SK-N-SH treated with all-trans-retinoic acid at 6 μM for 48 hours (cell line): Measurements from ENCODE around the gene CELSR3.

Source experiments
- ATAC-seq: fragments of 200-7000 bp; cut with Tn5 transposase; 3 replicates; pipeline ENCODE4 v1.9.1; 2020; ENCODE audit warnings: mild to moderate bottlenecking, moderate library complexity
- ARNTL ChIP-seq: fragments of 450-650 bp; formaldehyde crosslinking; IDR thresholded peaks from 2 replicates; pipeline ENCODE4 v1.5.0; 2020; ENCODE audit warnings: low read depth, mild to moderate bottlenecking, moderate library complexity, borderline replicate concordance
- BACH2 ChIP-seq: fragments of 250-450 bp; sonication (Bioruptor Pico); IDR thresholded peaks from 2 replicates; pipeline ENCODE4 v1.9.0; 2021; ENCODE audit warnings: mild to moderate bottlenecking, borderline replicate concordance
- CREB5 ChIP-seq: fragments of 250-450 bp; sonication (Bioruptor Pico); IDR thresholded peaks from 2 replicates; pipeline ENCODE4 v1.5.1; 2020; ENCODE audit warnings: low read depth, mild to moderate bottlenecking, moderate library complexity
- CSDC2 ChIP-seq: fragments of 250-450 bp; sonication (Bioruptor Pico); IDR thresholded peaks from 2 replicates; pipeline ENCODE4 v1.5.0; 2020; ENCODE audit warnings: mild to moderate bottlenecking, moderate library complexity
- ESRRG ChIP-seq: fragments of 250-450 bp; sonication (Bioruptor Pico); IDR thresholded peaks from 2 replicates; pipeline ENCODE4 v1.6.1; 2021; ENCODE audit warnings: mild to moderate bottlenecking
- GLIS3 ChIP-seq: fragments of 250-450 bp; sonication (Bioruptor Pico); IDR thresholded peaks from 2 replicates; pipeline ENCODE4 v1.5.0; 2020; ENCODE audit warnings: mild to moderate bottlenecking, moderate library complexity
- ISL1 ChIP-seq: fragments of 250-450 bp; sonication (Bioruptor Pico); IDR thresholded peaks from 2 replicates; pipeline ENCODE4 v2.1.2; 2022; ENCODE audit warnings: mild to moderate bottlenecking, moderate library complexity
- OSR1 ChIP-seq: fragments of 250-450 bp; sonication (Bioruptor Pico); IDR thresholded peaks from 2 replicates; pipeline ENCODE4 v1.8.0; 2022; ENCODE audit warnings: moderate library complexity, mild to moderate bottlenecking, inconsistent platforms
- PPARA ChIP-seq: fragments of 250-450 bp; sonication (Bioruptor Pico); IDR thresholded peaks from 2 replicates; pipeline ENCODE4 v1.5.0; 2020; ENCODE audit warnings: mild to moderate bottlenecking, borderline replicate concordance
- SNAI2 ChIP-seq: fragments of 250-450 bp; sonication (Bioruptor Pico); IDR thresholded peaks from 2 replicates; pipeline ENCODE4 v1.5.0; 2020; ENCODE audit warnings: mild to moderate bottlenecking, moderate library complexity
- TCF4 ChIP-seq: fragments of 250-450 bp; sonication (Bioruptor Pico); IDR thresholded peaks from 2 replicates; pipeline ENCODE4 v1.8.0; 2021; ENCODE audit warnings: mild to moderate bottlenecking, moderate library complexity, borderline replicate concordance
- TOX ChIP-seq: fragments of 250-450 bp; sonication (Bioruptor Pico); IDR thresholded peaks from 2 replicates; pipeline ENCODE4 v1.8.0; 2021; ENCODE audit warnings: mild to moderate bottlenecking, moderate library complexity, borderline replicate concordance
- ZC3H10 ChIP-seq: fragments of 250-450 bp; sonication (Bioruptor Pico); IDR thresholded peaks from 2 replicates; pipeline ENCODE4 v1.5.1; 2021; ENCODE audit warnings: mild to moderate bottlenecking, moderate library complexity
- ZFP3 ChIP-seq: fragments of 250-450 bp; sonication (Bioruptor Pico); IDR thresholded peaks from 2 replicates; pipeline ENCODE4 v1.5.0; 2020; ENCODE audit warnings: mild to moderate bottlenecking, moderate library complexity
- ZFP30 ChIP-seq: fragments of 450-650 bp; formaldehyde crosslinking; IDR thresholded peaks from 2 replicates; pipeline ENCODE4 v1.5.0; 2022; ENCODE audit warnings: mild to moderate bottlenecking, moderate library complexity
- ZNF565 ChIP-seq: fragments of 450-650 bp; formaldehyde crosslinking; conservative IDR thresholded peaks from 2 replicates; pipeline ENCODE4 v1.5.0; 2020; ENCODE audit warnings: low read depth, mild to moderate bottlenecking, moderate library complexity
- ZNF8 ChIP-seq: fragments of 450-650 bp; formaldehyde crosslinking; IDR thresholded peaks from 2 replicates; pipeline ENCODE4 v1.5.0; 2020; ENCODE audit warnings: mild to moderate bottlenecking, moderate library complexity
- TF ChIP-seq, protein P1 (sequence below): fragments of 250-450 bp; sonication (Bioruptor Pico); IDR thresholded peaks from 2 replicates; pipeline ENCODE4 v1.5.1; 2021; ENCODE audit warnings: mild to moderate bottlenecking, moderate library complexity
- TF ChIP-seq, protein P2 (sequence below): fragments of 250-450 bp; sonication (Bioruptor Pico); IDR thresholded peaks from 2 replicates; pipeline ENCODE4 v1.8.0; 2020; ENCODE audit warnings: mild to moderate bottlenecking, moderate library complexity, borderline replicate concordance
- TF ChIP-seq, protein P3 (sequence below): fragments of 250-450 bp; sonication (Bioruptor Pico); IDR thresholded peaks from 2 replicates; pipeline ENCODE4 v1.8.0; 2021; ENCODE audit warnings: low read depth, mild to moderate bottlenecking, moderate library complexity, borderline replicate concordance
- TF ChIP-seq, protein P4 (sequence below): fragments of 250-450 bp; sonication (Bioruptor Pico); IDR thresholded peaks from 2 replicates; pipeline ENCODE4 v1.5.0; 2020; ENCODE audit warnings: mild to moderate bottlenecking, moderate library complexity

Gene CELSR3

DNA sequence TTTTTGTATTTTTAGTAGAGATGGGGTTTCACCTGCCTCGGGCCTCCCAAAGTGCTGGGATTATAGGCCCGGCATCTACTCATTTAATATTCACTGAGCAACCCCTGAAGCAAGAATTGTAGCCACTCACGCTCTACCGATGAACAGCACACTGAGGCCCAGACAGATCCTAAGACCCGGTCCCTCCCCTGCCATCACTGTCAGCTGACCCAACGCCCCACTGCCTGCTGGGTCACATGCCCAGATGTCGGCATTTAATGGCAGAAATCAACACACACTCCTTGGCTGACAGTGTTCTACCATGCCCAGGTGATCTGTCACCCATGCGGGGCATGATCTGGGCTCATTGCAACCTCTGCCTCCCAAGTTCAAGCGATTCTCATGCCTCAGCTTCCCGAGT is 37.9 kb downstream of the CELSR3 start:
- TF ChIP-seq ZFP3 (CRISPR knock-in tag): no peak
- no peak for TF ChIP-seq BACH2
- TF ChIP-seq ZNF8: no peak
- no peak for TF ChIP-seq ESRRG
- TF ChIP-seq, protein P1, sequence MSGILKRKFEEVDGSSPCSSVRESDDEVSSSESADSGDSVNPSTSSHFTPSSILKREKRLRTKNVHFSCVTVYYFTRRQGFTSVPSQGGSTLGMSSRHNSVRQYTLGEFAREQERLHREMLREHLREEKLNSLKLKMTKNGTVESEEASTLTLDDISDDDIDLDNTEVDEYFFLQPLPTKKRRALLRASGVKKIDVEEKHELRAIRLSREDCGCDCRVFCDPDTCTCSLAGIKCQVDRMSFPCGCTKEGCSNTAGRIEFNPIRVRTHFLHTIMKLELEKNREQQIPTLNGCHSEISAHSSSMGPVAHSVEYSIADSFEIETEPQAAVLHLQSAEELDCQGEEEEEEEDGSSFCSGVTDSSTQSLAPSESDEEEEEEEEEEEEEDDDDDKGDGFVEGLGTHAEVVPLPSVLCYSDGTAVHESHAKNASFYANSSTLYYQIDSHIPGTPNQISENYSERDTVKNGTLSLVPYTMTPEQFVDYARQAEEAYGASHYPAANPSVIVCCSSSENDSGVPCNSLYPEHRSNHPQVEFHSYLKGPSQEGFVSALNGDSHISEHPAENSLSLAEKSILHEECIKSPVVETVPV: no peak
- TF ChIP-seq, protein P2, sequence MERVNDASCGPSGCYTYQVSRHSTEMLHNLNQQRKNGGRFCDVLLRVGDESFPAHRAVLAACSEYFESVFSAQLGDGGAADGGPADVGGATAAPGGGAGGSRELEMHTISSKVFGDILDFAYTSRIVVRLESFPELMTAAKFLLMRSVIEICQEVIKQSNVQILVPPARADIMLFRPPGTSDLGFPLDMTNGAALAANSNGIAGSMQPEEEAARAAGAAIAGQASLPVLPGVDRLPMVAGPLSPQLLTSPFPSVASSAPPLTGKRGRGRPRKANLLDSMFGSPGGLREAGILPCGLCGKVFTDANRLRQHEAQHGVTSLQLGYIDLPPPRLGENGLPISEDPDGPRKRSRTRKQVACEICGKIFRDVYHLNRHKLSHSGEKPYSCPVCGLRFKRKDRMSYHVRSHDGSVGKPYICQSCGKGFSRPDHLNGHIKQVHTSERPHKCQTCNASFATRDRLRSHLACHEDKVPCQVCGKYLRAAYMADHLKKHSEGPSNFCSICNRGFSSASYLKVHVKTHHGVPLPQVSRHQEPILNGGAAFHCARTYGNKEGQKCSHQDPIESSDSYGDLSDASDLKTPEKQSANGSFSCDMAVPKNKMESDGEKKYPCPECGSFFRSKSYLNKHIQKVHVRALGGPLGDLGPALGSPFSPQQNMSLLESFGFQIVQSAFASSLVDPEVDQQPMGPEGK: no peak
- TF ChIP-seq PPARA: no peak
- TF ChIP-seq, protein P3, sequence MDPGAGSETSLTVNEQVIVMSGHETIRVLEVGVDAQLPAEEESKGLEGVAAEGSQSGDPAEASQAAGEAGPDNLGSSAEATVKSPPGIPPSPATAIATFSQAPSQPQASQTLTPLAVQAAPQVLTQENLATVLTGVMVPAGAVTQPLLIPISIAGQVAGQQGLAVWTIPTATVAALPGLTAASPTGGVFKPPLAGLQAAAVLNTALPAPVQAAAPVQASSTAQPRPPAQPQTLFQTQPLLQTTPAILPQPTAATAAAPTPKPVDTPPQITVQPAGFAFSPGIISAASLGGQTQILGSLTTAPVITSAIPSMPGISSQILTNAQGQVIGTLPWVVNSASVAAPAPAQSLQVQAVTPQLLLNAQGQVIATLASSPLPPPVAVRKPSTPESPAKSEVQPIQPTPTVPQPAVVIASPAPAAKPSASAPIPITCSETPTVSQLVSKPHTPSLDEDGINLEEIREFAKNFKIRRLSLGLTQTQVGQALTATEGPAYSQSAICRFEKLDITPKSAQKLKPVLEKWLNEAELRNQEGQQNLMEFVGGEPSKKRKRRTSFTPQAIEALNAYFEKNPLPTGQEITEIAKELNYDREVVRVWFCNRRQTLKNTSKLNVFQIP (CRISPR knock-in tag): no peak
- no peak for TF ChIP-seq OSR1
- TF ChIP-seq CREB5 (CRISPR knock-in tag): no peak
- no peak for TF ChIP-seq TOX (CRISPR knock-in tag)
- no peak for TF ChIP-seq ARNTL (CRISPR knock-in tag)
- TF ChIP-seq ZFP30 (CRISPR knock-in tag): no peak
- TF ChIP-seq ISL1 (CRISPR knock-in tag): no peak
- no peak for TF ChIP-seq TCF4 (CRISPR knock-in tag)
- TF ChIP-seq, protein P4, sequence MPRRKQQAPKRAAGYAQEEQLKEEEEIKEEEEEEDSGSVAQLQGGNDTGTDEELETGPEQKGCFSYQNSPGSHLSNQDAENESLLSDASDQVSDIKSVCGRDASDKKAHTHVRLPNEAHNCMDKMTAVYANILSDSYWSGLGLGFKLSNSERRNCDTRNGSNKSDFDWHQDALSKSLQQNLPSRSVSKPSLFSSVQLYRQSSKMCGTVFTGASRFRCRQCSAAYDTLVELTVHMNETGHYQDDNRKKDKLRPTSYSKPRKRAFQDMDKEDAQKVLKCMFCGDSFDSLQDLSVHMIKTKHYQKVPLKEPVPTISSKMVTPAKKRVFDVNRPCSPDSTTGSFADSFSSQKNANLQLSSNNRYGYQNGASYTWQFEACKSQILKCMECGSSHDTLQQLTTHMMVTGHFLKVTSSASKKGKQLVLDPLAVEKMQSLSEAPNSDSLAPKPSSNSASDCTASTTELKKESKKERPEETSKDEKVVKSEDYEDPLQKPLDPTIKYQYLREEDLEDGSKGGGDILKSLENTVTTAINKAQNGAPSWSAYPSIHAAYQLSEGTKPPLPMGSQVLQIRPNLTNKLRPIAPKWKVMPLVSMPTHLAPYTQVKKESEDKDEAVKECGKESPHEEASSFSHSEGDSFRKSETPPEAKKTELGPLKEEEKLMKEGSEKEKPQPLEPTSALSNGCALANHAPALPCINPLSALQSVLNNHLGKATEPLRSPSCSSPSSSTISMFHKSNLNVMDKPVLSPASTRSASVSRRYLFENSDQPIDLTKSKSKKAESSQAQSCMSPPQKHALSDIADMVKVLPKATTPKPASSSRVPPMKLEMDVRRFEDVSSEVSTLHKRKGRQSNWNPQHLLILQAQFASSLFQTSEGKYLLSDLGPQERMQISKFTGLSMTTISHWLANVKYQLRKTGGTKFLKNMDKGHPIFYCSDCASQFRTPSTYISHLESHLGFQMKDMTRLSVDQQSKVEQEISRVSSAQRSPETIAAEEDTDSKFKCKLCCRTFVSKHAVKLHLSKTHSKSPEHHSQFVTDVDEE (CRISPR knock-in tag): no peak
- no peak for TF ChIP-seq CSDC2 (CRISPR knock-in tag)
- no peak for TF ChIP-seq ZC3H10 (CRISPR knock-in tag)
- TF ChIP-seq SNAI2 (CRISPR knock-in tag): no peak
- TF ChIP-seq, all 23 proteins: peak for 0

DNA sequence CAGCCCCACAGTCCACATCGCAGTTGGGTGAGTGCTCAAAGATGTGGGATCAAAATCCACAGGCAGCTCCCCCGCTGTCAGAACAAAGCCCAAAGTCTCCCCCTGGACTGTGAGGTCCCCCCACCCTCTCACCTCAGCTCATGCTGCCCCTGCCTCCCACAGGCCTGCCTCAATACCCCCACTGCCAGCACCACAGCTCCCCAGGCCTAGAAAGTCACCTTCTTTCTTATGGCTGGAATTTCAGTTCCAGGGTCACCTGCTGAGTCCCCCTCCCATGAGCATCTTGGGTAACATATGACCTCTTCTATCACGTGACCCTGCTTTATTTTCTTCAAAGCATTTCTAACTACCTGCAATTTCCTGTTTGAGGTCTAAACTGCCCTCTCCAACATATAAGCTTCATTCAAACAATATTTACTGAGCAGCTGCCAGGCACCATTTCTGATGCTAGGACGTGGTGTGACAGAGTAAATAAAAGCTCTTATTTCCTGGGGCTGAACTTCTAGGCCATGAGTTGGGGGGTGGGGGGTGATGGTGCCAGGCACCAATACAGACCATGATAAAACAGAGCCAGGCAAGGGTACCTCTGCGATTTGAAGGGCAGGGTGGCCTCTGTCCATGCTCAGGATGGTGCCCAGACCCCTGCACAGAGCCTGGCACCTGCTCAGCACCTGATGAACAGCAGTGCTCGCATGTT is 38.7 kb downstream of the CELSR3 start:
- no peak for ATAC-seq
- TF ChIP-seq CREB5 (CRISPR knock-in tag) (no peak), GLIS3 (CRISPR knock-in tag) (no peak), PPARA (no peak), BACH2 (no peak), ZFP3 (CRISPR knock-in tag) (no peak), ZNF565 (CRISPR knock-in tag) (no peak), TOX (CRISPR knock-in tag) (no peak), SNAI2 (CRISPR knock-in tag) (no peak)
- TF ChIP-seq, protein P3 (CRISPR knock-in tag): no peak
- TF ChIP-seq, protein P2: no peak
- TF ChIP-seq, protein P4 (CRISPR knock-in tag): no peak

More for the DNA sequence above, 37.9 kb downstream of the CELSR3 start:
- no peak for ATAC-seq
